Aortic smooth muscle cell (primary cell): ENCODE measurements around the gene CPZ. TPM values are rescaled to one million over a fixed set of nuclear protein-coding genes. Genes with fewer than 3 reads are reported as not detected.

Experiments used
- total RNA-seq: library from RNA; depleted of rRNA; stranded (reverse); fragments of >200 nt; gene quantifications from 2 replicates; pipeline ENCODE4 v1.2.3, GENCODE V29; 2014

CPZ gene
- total RNA-seq: 1.7 and 13.2 TPM in 2 replicates

DNA sequence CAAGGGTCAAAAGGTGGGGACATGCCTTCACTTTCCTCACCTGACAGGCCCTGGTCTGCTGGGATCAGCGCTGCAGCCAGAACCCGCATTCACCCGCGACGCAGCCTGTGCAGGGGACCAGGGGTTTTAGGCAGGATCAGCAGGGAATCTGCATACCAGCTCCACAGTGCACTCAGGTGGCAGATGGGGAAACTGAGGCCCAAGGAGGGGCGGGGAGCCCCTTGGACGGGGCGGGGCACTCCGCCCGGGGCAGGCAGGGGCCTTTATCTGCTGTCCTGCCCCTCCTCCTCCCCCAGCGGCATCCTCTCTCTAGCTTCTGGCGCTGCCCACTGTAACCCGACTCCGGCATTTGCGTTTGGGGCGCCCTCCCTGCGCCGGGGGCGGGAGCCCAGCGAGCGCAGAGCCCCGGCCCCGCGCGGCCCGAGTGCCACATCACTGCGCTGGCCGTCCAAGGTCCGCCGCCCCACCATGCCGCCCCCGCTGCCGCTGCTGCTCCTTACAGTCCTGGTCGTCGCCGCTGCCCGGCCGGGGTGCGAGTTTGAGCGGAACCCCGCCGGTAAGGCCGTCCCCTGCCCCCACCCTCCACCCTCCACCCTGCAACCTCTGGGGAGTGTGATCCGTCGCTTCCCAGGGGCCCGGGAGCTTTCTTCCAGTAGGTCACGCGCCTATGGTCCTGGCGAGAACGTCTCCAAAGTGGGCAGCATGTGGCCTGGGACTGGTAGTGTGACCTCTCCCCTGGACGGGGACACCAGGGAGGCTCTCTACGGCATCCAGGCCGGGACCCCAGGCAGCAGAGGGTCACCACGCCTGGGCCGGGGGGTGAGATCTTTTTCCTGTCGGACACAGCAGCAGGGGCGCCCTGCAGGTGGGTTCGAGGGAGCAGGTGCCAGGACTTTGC is at the start of gene CPZ:
CPZ (plus strand) TSS at position 400 of the 898 bp plus-strand sequence; CDS start at position 469, 69 bp downstream.

DNA sequence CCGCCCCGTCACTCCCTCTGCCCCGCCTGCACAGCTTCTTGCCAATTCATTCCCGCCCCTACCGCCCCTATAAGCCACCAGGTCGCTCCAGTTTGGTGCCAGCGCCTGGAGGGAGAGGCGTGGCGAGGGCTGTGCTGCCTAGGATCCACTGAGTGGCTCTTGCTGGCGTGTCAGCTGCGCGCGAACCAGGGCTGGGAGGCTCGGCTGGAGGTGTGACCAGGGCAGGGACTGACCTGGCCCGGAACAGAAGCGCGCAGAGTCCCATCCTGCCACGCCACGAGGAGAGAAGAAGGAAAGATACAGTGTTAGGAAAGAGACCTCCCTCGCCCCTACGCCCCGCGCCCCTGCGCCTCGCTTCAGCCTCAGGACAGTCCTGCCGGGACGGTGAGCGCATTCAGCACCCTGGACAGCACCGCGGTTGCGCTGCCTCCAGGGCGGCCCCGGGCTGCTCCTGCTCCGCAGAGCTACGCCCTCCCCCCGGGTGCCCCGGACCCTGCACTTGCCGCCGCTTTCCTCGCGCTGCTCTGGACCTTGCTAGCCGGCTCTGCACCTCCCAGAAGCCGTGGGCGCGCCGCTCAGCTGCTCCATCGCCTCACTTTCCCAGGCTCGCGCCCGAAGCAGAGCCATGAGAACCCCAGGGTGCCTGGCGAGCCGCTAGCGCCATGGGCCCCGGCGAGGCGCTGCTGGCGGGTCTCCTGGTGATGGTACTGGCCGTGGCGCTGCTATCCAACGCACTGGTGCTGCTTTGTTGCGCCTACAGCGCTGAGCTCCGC is 12.1 kb upstream of the CPZ start, which contains the start of gene GPR78:
GPR78 (plus strand) TSS at position 72 of the 773 bp plus-strand sequence; CDS start at position 663, 591 bp downstream.

Other genes with a start within 250 kb of the CPZ start
- 20.2 and 20.7 TPM in 2 replicates for gene ACOX3, start 152.0 kb upstream of the CPZ start, total RNA-seq
- gene TRMT44, start 152.0 kb upstream of the CPZ start, total RNA-seq: 9.5 and 12.9 TPM in 2 replicates
- 0.12 and 0.79 TPM in 2 replicates for gene GPR78, start 12.4 kb upstream of the CPZ start, total RNA-seq